Activated T-cell treated with anti-CD3 and anti-CD28 coated beads for 48 hours (primary cell): Measurements from ENCODE around the gene IGSF3.
A peak's percentile ranks its signal among the peaks of the same experiment; 100 is the strongest.

Experiments
- DNase-seq: peaks from one replicate; pipeline ENCODE4 v3.0.0-alpha.2; 2020; ENCODE audit warnings: low read depth

Gene IGSF3

GRCh38 chr1:116667575-116668105 lies at the start of gene IGSF3:
Gene IGSF3, minus strand, starts transcription at chr1:116667733. Its CDS starts 1,407 bp downstream, at chr1:116666326.
- peak; percentile 55 for DNase-seq

GRCh38 chr1:116717318-116717717 lies 49.8 kb upstream of the IGSF3 start:
- DNase-seq, result no peak

GRCh38 chr1:116716391-116716790 lies 48.9 kb upstream of the IGSF3 start:
- DNase-seq, result no peak

GRCh38 chr1:116713474-116713873 lies 45.9 kb upstream of the IGSF3 start:
- DNase-seq, result no peak

- DNase-seq, result no peak
These were observed 45.0 kb upstream of the IGSF3 start for GRCh38 chr1:116712510-116712909.

GRCh38 chr1:116711263-116711840 lies 43.8 kb upstream of the IGSF3 start:
- peak; percentile 30 for DNase-seq

GRCh38 chr1:116710420-116711262 lies 43.1 kb upstream of the IGSF3 start:
- DNase-seq, result no peak

- no peak for DNase-seq
These were observed 42.2 kb upstream of the IGSF3 start for GRCh38 chr1:116709666-116710167.

GRCh38 chr1:116708255-116708900 lies 40.8 kb upstream of the IGSF3 start:
- no peak for DNase-seq

GRCh38 chr1:116706841-116707240 lies 39.3 kb upstream of the IGSF3 start:
- DNase-seq, result no peak

- DNase-seq, result no peak
These were observed 38.6 kb upstream of the IGSF3 start for GRCh38 chr1:116706123-116706522.

- DNase-seq, result no peak
These were observed 36.7 kb upstream of the IGSF3 start for GRCh38 chr1:116704278-116704677.

GRCh38 chr1:116699605-116700004 lies 32.1 kb upstream of the IGSF3 start:
- DNase-seq, result no peak

- DNase-seq, result no peak
These were observed 30.7 kb upstream of the IGSF3 start for GRCh38 chr1:116698244-116698595.

GRCh38 chr1:116697548-116698243 lies 30.2 kb upstream of the IGSF3 start:
- DNase-seq, result no peak

GRCh38 chr1:116694524-116694923 lies 27.0 kb upstream of the IGSF3 start:
- DNase-seq, result no peak

GRCh38 chr1:116693759-116694480 lies 26.4 kb upstream of the IGSF3 start:
- DNase-seq, result no peak

- DNase-seq, result no peak
These were observed 25.3 kb upstream of the IGSF3 start for GRCh38 chr1:116692879-116693278.

- no peak for DNase-seq
These were observed 23.4 kb upstream of the IGSF3 start for GRCh38 chr1:116690849-116691406.

GRCh38 chr1:116690396-116690848 lies 22.9 kb upstream of the IGSF3 start:
- DNase-seq, result no peak
